IMR-90 (cell line): ENCODE results near the gene RBM23.

ENCODE experiments used
- BHLHE40 ChIP-seq: fragments of 150-350 bp; IDR thresholded peaks from 2 replicates; pipeline ENCODE4 v1.6.1; 2016; ENCODE audit warnings: mild to moderate bottlenecking, low read depth, low read length
- CEBPB ChIP-seq: IDR thresholded peaks from 2 replicates; pipeline ENCODE4 v1.6.1; 2012; ENCODE audit warnings: low read depth, low read length, improper control_type of control experiment
- CTCF ChIP-seq: conservative IDR thresholded peaks from 2 replicates; pipeline ENCODE4 v1.5.1; 2012; ENCODE audit warnings: mild to moderate bottlenecking, low read depth, low read length, improper control_type of control experiment
- MXI1 ChIP-seq: IDR thresholded peaks from 2 replicates; pipeline ENCODE4 v1.6.1; 2012; ENCODE audit warnings: low read depth, mild to moderate bottlenecking, low read length, moderate library complexity, borderline replicate concordance
- POLR2A ChIP-seq: IDR thresholded peaks from 2 replicates; pipeline ENCODE4 v1.6.1; 2012; ENCODE audit warnings: mild to moderate bottlenecking, low read depth, low read length
- RAD21 ChIP-seq: IDR thresholded peaks from 2 replicates; pipeline ENCODE4 v1.6.1; 2012; ENCODE audit warnings: low read length, improper control_type of control experiment
- RCOR1 ChIP-seq: IDR thresholded peaks from 2 replicates; pipeline ENCODE4 v1.6.1; 2012; ENCODE audit warnings: mild to moderate bottlenecking, low read length, improper control_type of control experiment; ENCODE audit not compliant: insufficient replicate concordance
- SMC3 ChIP-seq: fragments of 150-350 bp; IDR thresholded peaks from 2 replicates; pipeline ENCODE4 v1.6.1; 2016; ENCODE audit warnings: low read depth, mild to moderate bottlenecking, antibody characterized with exemption, low read length, moderate library complexity
- TF ChIP-seq, protein P1 (sequence below): fragments of 150-350 bp; IDR thresholded peaks from 2 replicates; pipeline ENCODE4 v1.6.1; 2017; ENCODE audit warnings: mild to moderate bottlenecking, antibody characterized with exemption, low read length, low read depth

- TF ChIP-seq CTCF = no peak
- TF ChIP-seq POLR2A = no peak
- TF ChIP-seq BHLHE40 = no peak
- TF ChIP-seq CEBPB = no peak
- TF ChIP-seq MXI1 = no peak
- no peak for TF ChIP-seq RAD21
- TF ChIP-seq, protein P1, sequence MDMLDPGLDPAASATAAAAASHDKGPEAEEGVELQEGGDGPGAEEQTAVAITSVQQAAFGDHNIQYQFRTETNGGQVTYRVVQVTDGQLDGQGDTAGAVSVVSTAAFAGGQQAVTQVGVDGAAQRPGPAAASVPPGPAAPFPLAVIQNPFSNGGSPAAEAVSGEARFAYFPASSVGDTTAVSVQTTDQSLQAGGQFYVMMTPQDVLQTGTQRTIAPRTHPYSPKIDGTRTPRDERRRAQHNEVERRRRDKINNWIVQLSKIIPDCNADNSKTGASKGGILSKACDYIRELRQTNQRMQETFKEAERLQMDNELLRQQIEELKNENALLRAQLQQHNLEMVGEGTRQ = no peak
- no peak for TF ChIP-seq SMC3
- no peak for TF ChIP-seq RCOR1
Observed at GRCh38 chr14:22895402-22895801, 23.5 kb downstream of the RBM23 start.
